ENCODE results near the gene ESRRA.
A peak's percentile ranks its signal among the peaks of the same experiment; 100 is the strongest.

ESRRA gene

DNA sequence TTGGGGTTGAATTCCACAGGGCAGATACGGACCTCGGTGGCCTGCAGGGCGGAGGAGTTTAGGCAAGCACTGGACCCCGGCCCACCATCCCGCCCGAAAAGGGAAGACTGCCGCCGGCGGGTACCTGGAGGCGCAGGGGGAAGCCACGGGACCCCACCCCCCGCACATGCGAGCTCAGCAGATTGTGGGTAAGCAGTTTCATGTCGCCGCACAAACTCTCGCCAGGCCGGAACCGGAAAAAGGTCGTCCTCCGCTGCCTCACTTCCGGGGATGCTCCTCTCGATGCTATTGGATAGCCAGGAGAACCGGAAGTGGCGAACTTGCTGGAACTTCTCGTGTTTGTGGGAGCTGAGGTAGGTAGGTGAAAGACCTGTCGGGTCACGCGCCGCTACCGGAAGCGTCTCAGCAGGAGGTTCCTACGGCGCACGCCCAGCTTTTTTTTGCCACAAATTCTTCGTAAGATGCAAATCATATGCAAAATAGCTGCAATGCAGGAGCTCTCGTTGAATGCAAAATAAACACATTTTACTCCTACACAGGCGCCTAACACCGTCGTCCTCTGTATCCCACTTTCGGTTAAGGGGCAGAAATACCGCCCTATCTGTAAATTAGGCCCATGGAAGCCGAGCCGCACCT is 12.1 kb downstream of the ESRRA start, which contains the start of gene TRMT112:
TSS of gene TRMT112 (minus strand) at position 235 of the 636 bp plus-strand sequence. CDS start at position 202, 33 bp downstream.
- peak within 1 kb of the TSS; percentile 91 to 99 for H3K27ac ChIP-seq
- TF ChIP-seq, protein P1, sequence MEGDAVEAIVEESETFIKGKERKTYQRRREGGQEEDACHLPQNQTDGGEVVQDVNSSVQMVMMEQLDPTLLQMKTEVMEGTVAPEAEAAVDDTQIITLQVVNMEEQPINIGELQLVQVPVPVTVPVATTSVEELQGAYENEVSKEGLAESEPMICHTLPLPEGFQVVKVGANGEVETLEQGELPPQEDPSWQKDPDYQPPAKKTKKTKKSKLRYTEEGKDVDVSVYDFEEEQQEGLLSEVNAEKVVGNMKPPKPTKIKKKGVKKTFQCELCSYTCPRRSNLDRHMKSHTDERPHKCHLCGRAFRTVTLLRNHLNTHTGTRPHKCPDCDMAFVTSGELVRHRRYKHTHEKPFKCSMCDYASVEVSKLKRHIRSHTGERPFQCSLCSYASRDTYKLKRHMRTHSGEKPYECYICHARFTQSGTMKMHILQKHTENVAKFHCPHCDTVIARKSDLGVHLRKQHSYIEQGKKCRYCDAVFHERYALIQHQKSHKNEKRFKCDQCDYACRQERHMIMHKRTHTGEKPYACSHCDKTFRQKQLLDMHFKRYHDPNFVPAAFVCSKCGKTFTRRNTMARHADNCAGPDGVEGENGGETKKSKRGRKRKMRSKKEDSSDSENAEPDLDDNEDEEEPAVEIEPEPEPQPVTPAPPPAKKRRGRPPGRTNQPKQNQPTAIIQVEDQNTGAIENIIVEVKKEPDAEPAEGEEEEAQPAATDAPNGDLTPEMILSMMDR (IDR thresholded peaks at IDR 0.05), result no peak
- DNase-seq (ENCODE audit: low spot score), result peak; percentile 98
- peak within 1 kb of the TSS; percentile 91 for H3K4me3 ChIP-seq

DNA sequence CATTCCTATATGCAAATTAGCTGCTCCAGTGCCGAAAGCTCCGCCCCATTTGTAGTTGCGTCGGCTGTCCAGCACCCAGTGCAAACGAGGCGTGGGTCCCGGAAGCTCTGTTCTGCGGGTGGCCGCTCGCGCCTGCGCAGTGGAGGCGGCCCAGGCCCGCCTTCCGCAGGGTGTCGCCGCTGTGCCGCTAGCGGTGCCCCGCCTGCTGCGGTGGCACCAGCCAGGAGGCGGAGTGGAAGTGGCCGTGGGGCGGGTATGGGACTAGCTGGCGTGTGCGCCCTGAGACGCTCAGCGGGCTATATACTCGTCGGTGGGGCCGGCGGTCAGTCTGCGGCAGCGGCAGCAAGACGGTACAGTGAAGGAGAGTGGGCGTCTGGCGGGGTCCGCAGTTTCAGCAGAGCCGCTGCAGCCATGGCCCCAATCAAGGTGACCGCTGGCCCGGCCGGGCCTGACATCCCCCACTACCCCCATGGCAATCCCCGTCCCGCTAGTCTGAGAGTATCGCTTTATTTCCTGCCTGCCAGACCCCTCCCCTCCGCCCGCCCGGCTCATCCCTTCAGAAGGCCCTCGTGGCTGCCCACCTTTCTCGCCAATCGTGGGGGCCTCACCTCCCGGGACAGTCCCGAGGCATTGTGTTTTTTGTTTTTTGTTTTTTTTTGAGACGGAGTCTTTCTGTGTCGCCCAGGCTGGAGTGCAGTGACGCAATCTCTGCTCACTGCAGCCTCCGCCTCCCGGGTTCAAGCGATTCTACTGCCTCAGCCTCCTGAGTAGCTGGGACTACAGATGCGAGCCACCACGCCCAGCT is 12.8 kb downstream of the ESRRA start, which contains the start of gene PRDX5:
TSS of gene PRDX5 (plus strand) at position 161 of the 805 bp plus-strand sequence. CDS start at position 256, 95 bp downstream.
- DNase-seq (ENCODE audit: low spot score), result peak; percentile 99
- TF ChIP-seq, protein P1 (IDR thresholded peaks at IDR 0.05), result no peak
- H3K4me3 ChIP-seq, result peak within 1 kb of the TSS; percentile 91
- H3K27ac ChIP-seq, result peak within 1 kb of the TSS; percentile 91 to 99

DNA sequence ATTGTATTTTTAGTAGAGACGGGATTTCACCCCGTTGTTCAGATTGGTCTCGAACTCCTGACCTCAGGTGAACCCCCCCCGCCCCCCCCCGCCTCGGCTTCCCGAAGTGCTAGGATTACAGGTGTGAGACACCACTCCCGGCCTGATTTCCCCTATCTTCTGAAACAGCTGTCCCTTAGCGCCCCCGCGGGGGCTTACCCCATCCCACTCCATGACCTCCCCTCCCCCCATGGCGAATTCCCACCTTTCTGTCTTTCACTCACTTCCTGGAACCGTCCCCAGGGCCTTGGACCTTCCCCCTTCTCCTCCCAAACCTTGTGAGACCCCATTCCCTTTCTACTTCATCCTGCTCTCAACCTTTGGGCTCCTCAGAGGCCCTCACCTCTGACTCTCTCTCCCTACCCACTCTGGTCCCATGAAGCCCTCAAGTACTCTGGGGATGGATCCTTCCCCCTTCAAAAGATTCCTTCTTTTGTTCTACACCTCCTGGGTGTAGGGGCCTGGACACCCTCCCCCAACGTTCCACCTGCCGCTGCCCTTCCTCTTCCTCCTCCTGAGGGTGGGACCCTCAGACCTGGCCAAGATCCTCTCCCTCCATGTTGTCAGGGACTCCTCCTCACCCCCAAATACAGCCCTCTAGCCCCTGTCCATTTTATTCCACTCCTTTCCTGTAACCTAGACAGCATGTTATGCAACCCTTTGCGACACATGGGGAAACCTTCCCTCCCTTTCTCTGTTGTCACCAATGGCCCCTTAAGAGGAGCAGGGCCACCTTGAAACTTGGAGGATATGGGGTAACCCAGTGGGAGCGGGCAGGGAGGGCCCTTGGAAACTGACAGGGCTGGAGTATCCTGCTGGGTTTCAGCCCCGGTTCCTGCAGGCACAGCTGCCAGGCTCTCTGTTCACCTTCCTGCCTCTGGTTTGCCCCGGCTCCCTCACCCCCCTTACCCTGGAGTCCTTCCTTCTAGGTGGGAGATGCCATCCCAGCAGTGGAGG is 13.7 kb downstream of the ESRRA start:
- H3K4me3 ChIP-seq, result peak overlapping the region; percentile 91
- no peak for DNase-seq (ENCODE audit: low spot score)
- TF ChIP-seq, protein P1 (IDR thresholded peaks at IDR 0.05), result no peak

DNA sequence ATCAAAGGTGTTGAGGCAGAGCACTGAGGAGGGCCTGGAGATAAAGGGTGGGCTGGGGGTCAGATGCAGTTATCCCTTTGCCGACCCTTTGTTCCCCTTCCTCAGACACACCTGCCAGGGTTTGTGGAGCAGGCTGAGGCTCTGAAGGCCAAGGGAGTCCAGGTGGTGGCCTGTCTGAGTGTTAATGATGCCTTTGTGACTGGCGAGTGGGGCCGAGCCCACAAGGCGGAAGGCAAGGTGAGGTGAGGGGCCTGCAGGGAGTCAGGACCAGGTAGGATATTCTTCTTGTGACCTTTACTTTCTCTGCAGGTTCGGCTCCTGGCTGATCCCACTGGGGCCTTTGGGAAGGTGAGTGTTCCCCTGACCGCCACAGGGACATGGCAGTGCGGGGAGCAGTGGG is 15.2 kb downstream of the ESRRA start:
- no peak overlapping the region for H3K4me3 ChIP-seq
- H3K27ac ChIP-seq, result no peak overlapping the region
- no peak for DNase-seq (ENCODE audit: low spot score)
- TF ChIP-seq, protein P1 (IDR thresholded peaks at IDR 0.05), result no peak

More for the DNA sequence above, 13.7 kb downstream of the ESRRA start:
- H3K27ac ChIP-seq, result peak overlapping the region; percentile 91 to 99

DNA sequence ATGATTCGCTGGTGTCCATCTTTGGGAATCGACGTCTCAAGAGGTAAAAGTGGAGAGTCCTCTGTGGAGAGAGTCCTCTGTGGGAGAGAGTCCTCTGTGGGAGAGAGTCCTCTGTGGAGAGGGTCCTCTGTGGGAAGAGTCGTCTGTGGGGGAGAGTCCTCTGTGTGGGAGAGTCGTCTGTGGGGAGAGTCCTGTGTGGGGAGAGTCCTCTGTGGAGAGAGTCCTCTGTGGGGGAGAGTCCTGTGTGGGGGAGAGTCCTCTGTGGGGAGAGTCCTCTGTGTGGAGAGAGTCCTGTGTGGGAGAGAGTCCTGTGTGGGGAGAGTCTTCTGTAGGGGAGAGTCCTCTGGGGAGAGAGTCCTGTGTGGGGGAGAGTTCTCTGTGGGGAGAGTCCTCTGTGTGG is 15.7 kb downstream of the ESRRA start:
- Histone ChIP-seq H3K4me3 (no peak overlapping the region), H3K27ac (no peak overlapping the region)
- DNase-seq (ENCODE audit: low spot score), result no peak
- TF ChIP-seq, protein P1 (IDR thresholded peaks at IDR 0.05), result no peak

DNA sequence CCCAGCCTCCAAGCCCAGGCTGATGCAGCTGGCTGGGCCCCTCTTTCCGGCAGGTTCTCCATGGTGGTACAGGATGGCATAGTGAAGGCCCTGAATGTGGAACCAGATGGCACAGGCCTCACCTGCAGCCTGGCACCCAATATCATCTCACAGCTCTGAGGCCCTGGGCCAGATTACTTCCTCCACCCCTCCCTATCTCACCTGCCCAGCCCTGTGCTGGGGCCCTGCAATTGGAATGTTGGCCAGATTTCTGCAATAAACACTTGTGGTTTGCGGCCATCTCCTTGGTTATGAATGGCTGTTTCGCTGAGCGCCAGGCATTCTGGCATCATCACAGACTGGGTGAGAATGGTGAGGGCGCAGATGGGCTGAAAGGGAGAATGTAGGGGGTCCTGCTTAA is 16.2 kb downstream of the ESRRA start:
- no peak for DNase-seq (ENCODE audit: low spot score)
- TF ChIP-seq, protein P1 (IDR thresholded peaks at IDR 0.05), result no peak
- H3K4me3 ChIP-seq, result no peak overlapping the region
- no peak overlapping the region for H3K27ac ChIP-seq
